ENCODE results near the gene PCDHA5.
A peak's percentile ranks its signal among the peaks of the same experiment; 100 is the strongest.

Gene PCDHA5

GRCh38 chr5:140855772-140856674 is 34.6 kb downstream of the PCDHA5 start, which contains the start of gene PCDHA10:
TSS of gene PCDHA10 (plus strand) at chr5:140855897. CDS start at chr5:140856049, 152 bp downstream.
- Histone ChIP-seq H3K27me3 (ENCODE audit: insufficient read depth, low read depth, severe bottlenecking) (no peaks in the 10 kb centered on the region), H3K9me3 (ENCODE audit: severe bottlenecking) (peaks cover 2% of the 10 kb centered on the region), H3K36me3 (no peaks in the 10 kb centered on the region), H3K4me3 (ENCODE audit: low read depth, low read length) (no peak within 1 kb of the TSS), H3K27ac (no peak within 1 kb of the TSS)
- no peak for DNase-seq
- TF ChIP-seq CTCF (IDR thresholded peaks at IDR 0.05; ENCODE audit: low read depth, low read length): no peak

GRCh38 chr5:140857177-140857986 is 36.0 kb downstream of the PCDHA5 start:
- no peaks in the 10 kb centered on the region for H3K36me3 ChIP-seq
- H3K4me3 ChIP-seq (ENCODE audit: low read depth, low read length): no peak overlapping the region
- DNase-seq: no peak
- H3K27me3 ChIP-seq (ENCODE audit: insufficient read depth, low read depth, severe bottlenecking): no peaks in the 10 kb centered on the region
- no peak overlapping the region for H3K27ac ChIP-seq
- no peak for TF ChIP-seq CTCF (IDR thresholded peaks at IDR 0.05; ENCODE audit: low read depth, low read length)
- peaks cover 2% of the 10 kb centered on the region for H3K9me3 ChIP-seq (ENCODE audit: severe bottlenecking)

- Histone ChIP-seq H3K9me3 (ENCODE audit: severe bottlenecking) (peaks cover 2% of the 10 kb centered on the region), H3K36me3 (no peaks in the 10 kb centered on the region), H3K27ac (no peak overlapping the region), H3K4me3 (ENCODE audit: low read depth, low read length) (no peak overlapping the region), H3K27me3 (ENCODE audit: insufficient read depth, low read depth, severe bottlenecking) (no peaks in the 10 kb centered on the region)
- no peak for DNase-seq
- TF ChIP-seq CTCF (IDR thresholded peaks at IDR 0.05; ENCODE audit: low read depth, low read length): no peak
Measured at GRCh38 chr5:140857987-140858240, 36.5 kb downstream of the PCDHA5 start.

- H3K9me3 ChIP-seq (ENCODE audit: severe bottlenecking): no peaks in the 10 kb centered on the region
- H3K4me3 ChIP-seq (ENCODE audit: low read depth, low read length): no peak overlapping the region
- no peak for TF ChIP-seq CTCF (IDR thresholded peaks at IDR 0.05; ENCODE audit: low read depth, low read length)
- no peaks in the 10 kb centered on the region for H3K27me3 ChIP-seq (ENCODE audit: insufficient read depth, low read depth, severe bottlenecking)
- no peaks in the 10 kb centered on the region for H3K36me3 ChIP-seq
- no peak for DNase-seq
- H3K27ac ChIP-seq: no peak overlapping the region
Measured at GRCh38 chr5:140862441-140863295, 41.3 kb downstream of the PCDHA5 start.

- H3K36me3 ChIP-seq: peaks cover 14% of the 10 kb centered on the region
- H3K27ac ChIP-seq: peak within 1 kb of the TSS; percentile 49
- H3K4me3 ChIP-seq (ENCODE audit: low read depth, low read length): peak within 1 kb of the TSS; percentile 50
- DNase-seq: peak; percentile 43
- H3K27me3 ChIP-seq (ENCODE audit: insufficient read depth, low read depth, severe bottlenecking): no peaks in the 10 kb centered on the region
- H3K9me3 ChIP-seq (ENCODE audit: severe bottlenecking): peaks cover 3% of the 10 kb centered on the region
- peak; percentile 61; the same call in 1 of the 2 replicates for TF ChIP-seq CTCF (IDR thresholded peaks at IDR 0.05; ENCODE audit: low read depth, low read length)
Measured at GRCh38 chr5:140868721-140869554, 47.5 kb downstream of the PCDHA5 start, which contains the start of gene PCDHA11. TSS of gene PCDHA11 (plus strand) at chr5:140868957. CDS start at chr5:140869104, 147 bp downstream.
